GM21381 (cell line): Measurements from ENCODE around the gene FYCO1.

Source experiments
- ATAC-seq: cut with Tn5 transposase; IDR thresholded peaks from one replicate; pipeline ENCODE4 v1.9.1; 2021; ENCODE audit warnings: mild to moderate bottlenecking, moderate library complexity; ENCODE audit not compliant: unreplicated experiment

The FYCO1 gene

DNA sequence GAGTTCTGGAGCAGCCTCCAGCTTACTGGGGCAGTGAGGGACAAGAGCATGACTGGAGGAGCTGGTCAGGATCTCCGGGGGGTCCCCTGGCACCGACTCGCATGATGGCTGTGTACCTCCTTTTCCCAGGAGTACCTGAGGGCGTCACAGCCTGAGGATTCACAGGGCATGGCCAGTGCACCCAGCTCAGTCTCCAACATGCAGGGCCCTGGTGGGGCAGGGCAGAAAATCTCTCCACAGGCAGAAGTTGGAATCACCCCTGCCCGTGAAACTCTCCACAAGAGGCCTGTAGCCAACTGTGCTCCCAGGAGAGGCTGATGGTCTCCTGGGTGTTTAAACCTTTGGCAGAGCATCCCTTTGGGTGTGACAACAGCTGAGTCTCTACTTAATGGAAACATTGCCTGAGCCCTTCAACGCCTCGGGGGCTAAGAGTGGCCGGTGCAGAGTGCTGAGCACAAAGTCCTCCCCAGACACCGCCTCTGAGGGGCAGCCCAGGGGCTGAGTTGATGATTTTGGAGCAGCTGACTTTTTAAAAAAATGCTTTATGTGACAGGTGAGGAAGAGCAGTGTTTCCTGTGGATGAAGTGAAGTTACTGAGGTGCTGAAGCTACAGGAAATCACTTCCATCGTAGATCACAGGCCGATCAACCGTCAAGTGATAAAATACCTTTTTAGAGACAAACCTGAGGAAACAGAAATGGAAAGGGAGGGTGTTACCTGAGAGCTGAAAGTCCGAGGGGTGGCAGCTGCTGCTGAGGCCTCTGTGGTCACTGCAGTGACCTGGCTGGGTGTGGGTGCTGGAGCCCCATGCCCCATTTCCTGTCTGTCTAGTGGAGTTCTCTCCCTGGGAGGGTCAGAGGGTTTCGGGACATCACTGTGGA lies 74.2 kb downstream of the FYCO1 start:
- ATAC-seq: no peak

DNA sequence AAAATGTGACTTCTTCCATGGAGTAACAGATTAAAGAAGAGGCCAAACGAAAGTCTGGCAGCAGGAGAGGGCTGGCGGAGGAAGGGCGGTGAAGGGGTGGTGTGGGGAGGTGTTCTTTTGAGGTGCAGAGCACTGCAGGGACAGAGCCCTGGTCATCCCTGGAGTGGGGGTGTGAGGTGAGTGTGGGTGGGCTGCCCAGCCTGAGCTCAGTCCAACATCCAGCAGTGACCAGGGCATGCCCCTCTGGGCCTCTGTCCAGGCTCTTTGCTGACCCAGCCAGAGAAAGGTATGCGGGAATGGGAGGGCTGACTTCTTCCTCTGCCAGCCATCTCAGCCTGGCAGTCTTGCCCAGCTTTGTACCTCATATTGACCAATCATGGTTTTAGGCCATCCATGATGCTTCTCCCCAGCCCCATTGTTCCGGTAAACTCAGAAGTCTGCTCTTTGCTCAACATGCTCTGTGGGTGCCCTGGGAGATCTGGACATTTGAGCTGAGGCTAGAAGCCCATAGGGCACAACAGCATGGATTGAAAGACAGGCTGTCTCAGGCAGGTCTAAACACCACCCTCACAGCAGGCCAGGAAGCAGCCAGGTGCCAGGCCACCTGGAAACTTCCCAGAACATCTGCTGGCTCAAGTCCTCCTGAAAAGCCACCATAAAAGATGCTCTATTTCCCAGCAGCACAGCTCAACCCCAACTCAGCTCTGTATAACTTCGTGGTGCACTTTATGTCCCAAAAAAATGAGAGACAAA lies 78.3 kb downstream of the FYCO1 start:
- no peak for ATAC-seq

DNA sequence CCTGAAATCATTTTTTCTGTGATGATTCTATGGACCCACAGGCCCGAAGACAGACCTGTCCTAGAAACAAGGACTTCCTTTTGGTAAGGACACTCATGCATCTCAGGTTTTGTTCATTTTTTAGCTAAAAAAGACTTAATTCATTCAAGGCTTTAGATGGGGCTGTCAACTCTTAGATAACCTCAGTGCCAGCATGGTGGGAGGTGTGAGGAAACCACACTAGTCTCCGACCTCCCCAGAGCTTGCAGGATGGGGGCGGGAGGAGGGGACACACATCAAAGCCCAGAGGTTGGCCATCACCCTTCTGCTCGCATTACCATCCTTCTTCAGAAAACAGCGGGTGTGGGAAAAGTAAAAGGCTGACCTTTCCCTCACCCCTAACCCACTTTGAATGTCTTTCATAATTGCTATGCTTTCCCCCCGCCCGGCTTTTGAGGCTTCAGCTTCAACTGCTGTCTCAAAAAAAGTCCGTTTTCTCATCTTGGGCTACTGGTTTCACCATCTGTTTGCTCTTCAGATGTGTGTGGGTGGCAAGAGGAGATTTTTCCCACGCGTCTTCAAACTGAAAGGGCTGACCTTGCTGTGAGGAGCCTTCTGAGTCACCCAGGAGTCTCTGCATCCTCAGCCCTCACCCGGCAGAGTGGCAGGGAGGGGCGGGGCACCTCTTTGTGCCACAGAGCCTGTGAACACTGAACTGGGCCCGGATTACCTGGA lies 79.9 kb downstream of the FYCO1 start:
- peak; percentile 86 for ATAC-seq

DNA sequence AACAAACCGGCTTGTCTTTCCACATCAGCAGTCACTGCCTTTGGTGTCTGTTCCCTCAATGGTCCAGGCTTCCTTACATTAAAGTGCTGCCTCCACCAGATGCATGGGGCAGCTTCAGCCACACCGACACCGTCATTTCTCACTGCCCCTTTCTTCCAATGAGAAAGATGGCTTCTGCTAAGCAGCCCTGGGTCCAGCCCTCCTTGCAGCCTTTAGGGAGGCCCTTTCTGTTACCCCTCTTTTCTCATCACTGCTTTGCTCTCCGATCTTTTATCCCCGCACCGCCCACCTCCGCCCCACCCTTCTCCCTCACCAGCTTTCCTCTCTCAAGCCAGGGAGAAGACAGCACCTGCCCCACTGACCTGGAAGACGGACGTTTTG lies 80.6 kb downstream of the FYCO1 start:
- no peak for ATAC-seq

DNA sequence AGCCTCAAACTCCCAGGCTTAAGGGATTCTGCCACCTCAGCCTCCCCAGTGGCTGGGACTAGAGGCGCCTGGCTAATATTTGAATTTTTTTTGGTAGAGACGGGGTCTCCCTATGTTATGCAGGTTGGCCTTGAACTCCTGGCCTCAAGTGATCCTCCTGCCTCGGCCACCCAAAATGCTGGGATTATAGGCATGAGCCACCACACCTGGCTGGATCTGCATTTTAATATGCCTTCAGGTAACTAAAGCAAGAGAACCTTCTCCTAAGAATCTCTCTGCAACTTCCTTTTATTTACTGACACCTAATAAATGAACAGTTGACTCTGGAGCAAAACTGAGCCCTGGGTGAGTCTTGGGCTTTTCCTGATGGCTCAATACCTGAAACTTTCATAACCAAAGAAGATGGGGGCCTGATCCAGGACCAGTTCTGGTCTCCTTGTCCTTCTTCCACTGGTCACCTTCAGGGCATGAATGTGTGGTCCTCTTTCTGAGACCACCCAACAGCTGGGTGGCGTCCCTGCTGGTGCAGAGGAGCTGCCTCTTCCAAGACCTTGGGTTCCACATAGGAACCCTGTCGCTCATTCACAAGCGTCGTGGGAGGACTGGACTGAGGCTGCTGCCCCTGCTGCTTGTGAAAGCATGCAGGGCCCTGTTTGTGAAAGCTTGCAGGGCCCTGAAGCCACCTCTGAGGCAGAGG lies 81.1 kb downstream of the FYCO1 start:
- ATAC-seq: no peak

DNA sequence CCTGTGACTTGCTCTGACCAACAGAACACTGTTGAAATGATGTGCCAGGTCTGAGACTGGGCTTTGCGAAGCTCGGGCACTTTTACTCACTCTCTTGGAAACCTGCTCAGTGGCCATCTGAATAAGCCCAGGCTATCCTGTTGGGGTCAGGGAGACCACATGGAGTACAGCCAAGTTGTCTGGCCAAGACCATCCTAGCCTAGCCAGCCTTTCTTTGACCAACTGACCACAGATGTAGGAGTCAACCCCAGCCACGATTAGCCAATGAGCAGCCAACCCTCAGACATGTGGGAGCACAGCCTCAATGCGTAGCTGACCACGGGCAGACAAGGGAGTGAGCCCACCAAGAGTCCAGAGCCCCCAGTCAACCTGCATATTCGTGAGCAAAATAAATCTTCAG lies 83.2 kb downstream of the FYCO1 start:
- no peak for ATAC-seq

DNA sequence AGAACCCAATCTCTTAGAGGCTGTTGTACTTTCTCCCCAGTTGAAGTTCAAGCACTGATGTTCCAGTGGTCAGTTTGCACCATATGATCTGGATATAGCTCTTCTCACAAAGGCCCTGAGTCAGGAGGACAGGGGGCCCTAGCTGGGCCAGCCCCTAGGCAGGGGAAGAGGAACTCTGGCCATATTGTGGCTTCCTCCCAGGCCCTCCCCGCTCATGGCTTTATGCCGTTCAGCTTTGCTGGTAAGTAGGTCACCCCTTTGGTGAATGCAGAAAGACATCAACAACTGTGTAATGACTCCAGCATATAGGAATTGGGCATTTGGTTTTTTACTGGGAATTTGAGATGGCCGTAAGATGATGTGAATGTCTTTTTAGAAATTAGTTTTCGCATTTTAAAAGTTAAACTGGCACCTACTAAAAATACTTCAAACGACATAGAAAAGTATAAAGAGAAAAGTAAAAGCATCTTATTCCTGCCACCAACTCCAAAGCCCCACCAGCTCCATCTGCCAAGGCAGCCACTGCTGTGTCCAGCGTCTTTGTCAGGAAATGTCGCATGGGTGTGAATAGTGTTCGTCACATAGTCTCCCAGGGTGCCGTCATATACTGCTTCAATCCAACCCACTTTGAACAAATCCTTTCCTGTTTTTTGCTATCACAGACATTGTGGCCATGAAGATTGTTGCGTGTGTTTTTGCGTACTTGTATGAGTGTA lies 84.0 kb downstream of the FYCO1 start:
- ATAC-seq: no peak

DNA sequence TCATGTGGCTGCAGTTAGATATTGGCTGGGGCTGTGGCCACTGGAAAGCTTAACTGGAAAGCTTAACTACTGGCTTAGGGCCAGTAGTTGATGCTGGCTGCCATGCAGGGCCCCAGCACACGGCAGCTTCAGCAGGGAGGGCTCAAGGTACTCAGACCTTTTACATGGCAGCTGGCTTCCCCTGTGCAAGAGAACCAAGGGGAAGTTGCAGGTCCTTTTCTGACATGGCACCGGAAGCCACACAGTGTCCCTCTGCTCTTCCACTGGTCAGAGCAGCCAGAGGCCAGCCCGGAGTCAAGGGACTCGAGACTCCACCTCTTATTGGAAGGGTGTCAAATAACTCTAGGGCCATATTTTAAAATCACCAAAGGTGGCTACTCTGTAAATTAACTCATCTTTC lies 84.7 kb downstream of the FYCO1 start:
- ATAC-seq: no peak

DNA sequence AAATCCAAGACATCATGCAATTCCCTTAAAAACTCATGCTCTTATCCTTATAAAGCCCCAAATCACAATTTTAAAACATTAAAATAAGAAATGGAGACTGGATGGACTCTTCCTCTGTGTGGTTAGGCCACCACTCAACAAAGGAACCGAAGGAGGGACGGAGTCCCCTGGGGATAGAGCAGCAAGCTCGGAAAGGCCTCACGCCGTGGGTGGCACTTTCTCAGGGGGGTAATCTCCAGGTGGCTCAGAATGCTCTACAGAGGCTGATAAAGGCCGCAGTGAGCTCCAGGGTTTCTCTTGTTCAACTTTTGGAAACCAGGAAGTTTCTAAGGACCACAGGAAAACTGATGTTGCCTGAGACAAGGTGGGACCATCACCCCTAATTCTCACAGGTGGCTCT lies 86.1 kb downstream of the FYCO1 start:
- ATAC-seq: no peak

DNA sequence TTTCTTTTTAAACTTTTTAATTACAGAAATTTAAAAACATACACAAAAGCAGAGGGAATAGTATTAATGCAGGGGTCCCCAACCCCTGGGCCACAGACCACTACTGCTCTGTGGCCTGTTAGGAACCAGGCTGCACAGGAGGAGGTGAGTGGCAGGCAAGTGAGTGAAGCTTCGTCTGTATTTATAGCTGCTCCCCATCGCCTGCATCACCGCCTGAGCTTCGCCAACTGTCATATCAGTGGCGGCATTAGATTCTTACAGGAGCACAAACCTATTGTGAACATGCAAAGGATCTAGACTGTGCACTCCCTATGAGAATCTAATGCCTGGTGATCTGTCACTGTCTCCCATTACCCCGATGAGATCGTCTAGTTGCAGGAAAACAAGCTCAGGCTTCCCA lies 86.9 kb downstream of the FYCO1 start:
- ATAC-seq: no peak

DNA sequence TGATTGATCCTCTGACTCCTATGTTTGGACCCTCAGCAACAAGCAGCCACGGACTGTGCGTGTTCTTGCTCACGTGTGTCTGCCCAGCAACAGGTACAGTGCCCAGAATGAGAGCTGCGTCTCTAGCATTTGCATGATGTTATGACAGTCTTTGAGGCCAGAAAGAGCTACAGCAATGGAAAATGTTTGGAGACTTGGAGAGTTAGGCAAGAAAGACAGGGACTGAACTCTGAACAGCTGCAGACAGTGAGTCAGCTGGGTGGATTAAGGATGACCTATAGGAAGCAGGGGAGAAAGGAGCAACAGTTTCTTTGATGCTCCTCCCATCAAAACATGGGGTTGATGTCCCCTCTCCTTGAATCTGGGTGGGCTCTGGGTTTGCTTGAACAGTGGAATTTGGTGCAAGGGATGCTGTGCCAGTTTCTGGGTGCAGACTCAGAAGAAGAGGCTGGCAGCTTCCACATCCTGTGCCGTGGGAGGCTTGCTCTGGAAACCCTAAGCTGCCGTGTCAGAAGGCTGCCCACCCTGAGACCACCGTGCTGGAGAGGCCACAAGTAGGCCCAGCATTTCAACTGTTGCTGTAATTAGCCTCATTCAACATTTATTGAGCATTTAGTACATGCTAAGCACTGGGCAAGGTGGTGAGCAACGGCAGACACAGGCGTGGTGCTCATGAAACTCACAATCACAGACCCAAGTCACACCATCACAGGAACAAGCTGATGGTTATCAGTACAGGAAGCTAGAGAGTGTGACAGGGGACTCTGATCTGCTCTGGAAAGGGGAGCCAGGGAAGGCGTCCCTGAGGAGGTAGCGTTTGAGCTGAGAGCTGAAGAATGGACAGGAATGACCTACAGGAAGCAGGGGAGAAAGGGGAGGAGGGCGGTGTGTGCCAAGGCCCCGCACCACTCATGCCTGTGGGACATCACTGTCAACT lies 87.6 kb downstream of the FYCO1 start:
- ATAC-seq: no peak

DNA sequence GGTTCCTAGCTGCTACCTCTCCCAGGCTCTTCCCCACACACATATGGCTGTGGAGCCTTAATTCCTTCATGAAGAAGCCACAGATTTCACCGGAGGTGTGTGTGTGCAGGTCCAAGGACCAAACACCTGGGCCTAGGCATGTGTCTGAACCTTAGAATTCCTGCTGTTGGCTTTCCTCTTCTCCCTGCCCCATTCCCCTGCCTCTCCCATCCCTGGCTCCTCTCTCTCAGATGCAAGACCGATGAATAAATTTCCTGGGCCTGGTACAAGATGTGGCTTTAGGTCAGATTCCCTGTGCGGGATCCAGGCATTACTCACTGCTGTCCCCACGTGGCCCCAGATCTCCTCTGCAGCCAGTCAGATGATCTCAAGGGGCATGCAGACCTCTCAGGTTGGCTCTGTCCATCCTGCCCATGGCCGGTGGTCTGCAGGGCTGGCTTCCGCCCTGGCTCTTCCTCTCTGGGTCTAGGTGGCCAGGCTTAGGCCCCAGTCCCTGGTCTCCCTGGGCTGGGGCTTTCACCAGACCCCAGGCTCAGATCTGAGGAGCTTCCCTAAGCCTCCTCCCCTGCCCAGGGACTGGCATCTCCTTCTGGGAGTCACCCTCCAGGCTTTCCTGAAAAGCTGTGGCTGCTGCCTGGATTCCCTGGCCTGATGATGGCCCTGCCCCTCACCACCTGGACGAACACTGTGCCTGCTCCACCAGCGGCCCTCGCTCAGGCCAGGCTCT lies 88.8 kb downstream of the FYCO1 start:
- ATAC-seq: no peak

DNA sequence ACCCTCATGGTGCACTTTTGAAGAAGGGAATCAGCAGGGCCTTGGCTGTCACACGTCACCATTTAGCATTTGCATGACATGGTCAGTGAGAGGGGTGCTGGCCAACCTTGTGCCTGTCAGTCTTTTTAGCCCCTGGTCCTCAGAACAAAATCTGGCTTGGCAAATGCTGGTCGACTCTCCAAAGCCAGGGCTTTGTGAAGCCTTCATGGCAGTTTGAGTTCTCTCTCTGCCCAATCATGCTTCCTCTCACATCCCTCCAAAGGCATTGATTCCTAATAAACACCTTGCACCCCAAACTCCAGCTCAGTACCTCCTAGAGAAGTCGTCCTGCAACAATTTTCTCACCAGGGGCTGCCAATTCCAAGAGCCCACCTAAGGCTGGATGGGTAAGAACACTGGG lies 89.9 kb downstream of the FYCO1 start:
- ATAC-seq: no peak

DNA sequence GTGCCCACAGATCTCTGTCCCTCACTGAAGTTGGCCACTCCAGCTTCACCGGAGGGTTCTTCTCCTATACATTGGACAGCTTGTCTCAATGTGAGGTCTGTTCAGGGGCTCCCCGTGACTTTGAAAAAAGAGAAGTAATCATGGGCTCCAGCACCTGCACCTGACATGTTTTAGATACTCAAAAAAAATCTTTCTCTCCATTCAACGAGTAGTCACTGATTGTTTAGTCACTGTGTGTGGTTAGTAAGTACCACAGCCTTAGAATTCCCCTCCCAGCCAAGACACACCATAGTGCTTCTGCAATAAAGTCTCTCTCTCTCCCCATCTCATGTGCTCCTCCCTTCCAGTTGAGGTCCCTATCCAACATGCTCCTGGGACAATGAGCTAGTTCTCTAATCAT lies 90.7 kb downstream of the FYCO1 start:
- ATAC-seq: no peak

DNA sequence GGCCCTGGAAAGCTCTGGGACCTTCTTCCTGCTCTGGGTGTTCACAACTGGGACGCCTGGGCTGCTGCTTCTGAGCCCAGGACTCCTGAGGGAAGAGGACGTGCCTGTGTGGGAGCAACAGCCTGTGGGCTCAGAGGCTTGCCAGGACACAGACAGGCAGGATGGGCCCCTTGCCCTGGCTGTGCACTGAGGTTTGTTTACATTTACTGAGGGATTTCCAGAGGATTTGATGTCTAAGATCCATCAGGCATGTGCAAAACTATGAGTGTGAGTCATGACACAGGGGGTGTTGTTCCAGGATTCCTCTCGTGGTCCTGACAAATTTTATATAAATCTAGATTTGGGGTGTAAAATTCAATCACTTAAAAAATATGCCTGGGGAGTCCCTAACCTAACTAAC lies 98.7 kb downstream of the FYCO1 start:
- ATAC-seq: no peak

DNA sequence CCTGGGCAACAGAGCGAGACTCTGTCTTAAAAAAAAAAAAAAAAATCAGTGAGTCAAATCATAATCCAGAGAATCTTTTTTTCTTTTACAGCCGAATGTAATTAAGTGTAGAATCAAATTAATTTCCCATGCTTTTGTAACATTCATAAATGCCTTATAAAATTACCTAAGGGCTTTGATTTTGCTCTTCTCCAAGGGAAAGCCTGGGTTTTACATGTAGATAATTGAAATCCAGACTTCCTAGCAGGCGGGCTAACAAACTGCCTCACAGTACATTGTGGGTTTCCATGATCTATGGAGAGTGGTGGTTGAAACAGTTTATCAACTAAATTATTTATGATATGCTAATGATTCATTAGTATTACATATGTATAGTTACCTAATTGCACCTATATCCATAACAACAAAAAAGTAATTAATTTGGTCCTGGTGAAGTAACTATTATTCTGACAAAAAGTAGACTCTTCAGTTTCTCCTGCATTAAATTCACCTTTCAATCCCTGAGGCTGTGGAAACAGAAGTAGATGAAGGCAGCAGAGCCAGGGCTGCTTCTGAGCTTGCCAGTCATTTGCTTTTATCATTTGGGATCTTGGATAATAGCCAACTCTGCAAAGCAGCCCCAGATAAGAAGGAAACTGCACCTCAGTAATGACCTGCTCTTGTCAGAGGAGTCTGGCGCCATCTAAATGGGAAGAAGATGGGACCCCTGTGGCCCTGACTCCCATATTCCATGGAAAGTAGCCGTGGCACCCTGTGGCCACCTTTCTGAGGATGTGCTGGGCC lies 99.7 kb downstream of the FYCO1 start:
- no peak for ATAC-seq

DNA sequence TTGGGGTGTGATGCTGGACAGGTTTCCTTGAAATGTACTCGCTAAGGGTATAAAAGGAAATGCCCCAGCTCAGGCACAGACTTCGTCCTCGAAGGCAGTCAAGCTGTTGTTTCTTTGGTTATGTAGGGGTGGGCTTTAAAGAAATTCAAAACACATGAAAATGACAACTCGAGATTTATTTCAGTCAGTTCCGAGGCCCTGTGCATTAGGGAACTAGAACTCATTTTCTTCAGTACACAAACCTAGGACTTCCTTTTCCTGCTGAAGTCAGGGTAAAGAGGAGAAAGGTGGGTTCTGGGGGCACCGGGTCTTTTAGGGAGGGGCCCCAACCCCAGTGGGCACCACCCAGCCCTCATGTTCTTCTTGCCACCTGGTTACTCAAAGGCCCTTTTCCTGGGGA lies 101.6 kb downstream of the FYCO1 start:
- no peak for ATAC-seq

DNA sequence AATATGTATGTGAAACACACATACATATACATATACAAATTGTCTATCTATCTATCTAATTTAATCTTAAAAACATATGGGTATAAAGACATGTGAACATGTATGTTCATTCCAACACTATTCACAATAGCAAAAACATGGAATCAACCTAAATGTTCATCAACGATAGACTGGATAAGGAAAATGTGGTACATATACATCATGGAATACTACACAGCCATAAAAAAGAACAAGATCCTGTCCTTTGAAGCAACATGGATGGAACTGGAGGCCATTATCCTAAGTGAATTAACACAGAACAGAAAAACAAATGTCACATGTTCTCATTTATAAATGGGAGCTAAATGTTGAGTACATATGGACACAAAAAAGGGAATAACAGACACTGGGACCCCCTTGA lies 103.5 kb downstream of the FYCO1 start:
- no peak for ATAC-seq
